Activated CD8-positive, alpha-beta memory T cell treated with anti-CD3 and anti-CD28 coated beads, Interleukin-2, amount 50 U/mL, for 4 hours (primary cell): Measurements from ENCODE around the gene APOBEC3G.

Source experiments
- DNase-seq: peaks from one replicate; pipeline ENCODE4 v3.0.0-alpha.2; 2020

The APOBEC3G gene

DNA sequence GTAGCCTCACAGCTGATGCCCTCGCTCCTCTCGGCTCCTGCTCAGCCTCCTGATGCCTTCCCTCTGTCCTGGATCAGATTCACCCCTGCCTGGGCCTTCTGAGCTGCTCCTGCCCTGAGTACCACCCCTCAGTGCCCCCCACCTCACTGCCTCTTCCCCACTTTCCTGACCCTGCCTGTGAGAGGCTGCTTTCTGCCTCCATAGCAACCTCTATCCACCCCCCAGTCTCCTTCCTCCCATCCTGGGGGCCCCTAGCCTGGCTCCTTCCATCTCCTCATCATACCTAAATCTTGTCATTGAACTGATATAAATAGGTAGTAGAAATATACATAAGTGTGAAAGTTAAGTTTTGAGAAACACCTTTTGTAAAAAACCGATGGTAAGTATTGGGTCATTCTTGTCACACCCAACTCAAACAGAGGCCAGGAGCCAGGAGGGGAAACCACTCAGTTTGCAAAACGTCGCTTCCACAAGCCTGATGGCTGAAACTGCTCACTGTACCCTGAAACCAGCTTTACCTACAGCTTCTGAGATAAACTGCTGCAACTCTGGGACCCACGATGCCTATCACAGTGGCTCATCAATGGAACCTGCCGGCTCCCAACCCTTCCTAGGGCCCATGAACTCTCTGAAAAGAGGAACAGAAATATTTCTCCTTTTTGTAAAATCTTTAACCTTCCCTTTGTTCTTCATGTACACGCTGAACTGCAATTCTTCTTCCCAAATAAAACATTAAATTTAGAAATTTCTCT is 15.2 kb downstream of the APOBEC3G start:
- no peak for DNase-seq

DNA sequence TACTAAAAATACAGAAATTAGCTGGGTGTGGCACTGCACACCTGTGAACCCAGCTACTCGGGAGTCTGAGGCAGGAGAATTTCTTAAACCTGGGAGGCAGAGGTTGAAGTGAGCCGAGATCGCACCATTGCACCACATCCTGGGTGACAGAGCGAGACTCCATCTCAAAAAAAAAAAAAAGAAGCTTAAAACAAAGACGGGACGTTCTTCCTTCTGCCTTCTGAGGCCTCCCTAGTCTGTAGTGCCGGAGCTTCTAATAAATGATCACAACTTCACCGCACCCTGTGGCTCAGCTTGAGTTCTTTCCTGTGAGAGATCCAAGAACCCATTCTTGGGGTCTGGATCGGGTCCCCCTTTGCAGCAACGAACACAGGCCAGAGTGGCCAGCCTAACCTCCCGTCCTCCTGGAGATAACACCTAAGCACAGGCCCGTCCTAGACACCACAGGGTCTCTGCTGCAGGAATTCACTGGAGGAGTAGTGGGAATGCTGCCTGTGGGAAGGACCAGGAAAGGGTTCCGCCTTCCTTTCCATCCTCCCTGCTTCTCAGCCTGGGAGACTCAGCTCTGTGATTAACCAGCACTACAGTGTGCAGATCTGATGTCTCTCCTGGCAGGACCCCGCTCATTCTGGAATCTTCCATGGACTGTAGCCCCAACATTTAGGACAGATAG is 17.8 kb downstream of the APOBEC3G start:
- DNase-seq, result no peak

DNA sequence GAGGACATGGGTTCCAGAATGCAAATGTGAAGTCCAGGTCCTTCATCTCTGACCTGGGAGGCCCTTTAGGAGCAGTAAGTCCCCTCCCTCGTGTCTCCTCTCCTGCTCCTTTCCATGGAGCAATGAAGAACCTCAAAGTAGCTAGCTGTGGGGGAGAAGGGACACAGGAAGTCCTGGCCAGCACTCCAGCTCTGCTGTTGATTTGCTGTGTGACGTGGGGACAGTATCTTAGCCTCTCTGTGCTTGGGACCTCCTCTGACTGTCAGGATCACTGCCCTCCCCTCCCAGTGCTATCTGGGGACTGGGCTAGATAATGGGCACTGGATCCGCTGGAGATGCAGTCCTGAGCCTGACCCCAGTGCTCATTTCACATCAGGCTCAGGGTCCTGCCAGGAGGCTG is 18.9 kb downstream of the APOBEC3G start:
- DNase-seq, result no peak

DNA sequence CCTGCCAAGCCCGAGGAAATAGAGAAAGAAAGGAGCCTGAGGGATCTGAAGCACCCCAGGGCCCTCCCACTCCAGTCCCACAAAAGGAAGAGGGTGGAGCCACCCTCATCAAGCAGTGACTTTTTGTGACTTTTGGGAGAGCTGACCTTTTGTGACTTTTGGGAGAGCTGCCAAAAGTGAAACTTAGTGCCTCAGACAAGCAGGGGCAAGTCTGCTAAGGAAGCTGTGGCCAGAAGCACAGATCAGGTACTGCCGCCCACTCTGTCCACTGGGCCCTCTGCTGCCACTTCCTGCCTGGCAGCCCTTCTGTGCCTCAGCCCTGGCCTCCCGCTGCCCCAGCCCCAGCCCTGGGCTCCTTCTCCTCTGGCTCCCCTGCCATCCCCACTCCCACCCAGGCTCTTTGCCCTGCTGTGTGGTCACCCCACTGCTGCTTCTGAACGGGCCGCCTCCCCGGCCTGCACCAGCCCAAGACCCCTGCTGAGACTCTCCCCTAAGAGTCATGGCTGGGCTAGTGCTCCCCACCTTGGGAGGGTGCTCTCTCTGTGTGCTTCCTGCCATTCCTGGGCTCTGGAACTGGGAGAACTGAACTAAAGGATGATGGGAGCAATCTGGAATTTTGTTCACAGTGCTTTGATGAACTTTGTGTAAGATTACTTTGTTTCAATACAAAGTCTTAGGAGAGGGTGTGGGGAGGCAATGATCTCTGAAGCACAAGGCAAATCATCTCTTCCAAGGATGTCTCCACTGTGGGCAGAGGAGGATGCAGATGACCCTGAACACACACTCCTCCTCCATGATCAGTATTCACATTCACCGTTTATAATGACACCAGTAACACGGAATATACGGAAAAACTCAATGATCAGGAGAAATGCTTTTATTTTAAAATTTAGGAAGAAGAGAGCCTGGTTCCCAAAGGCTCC is 20.3 kb downstream of the APOBEC3G start, which contains the start of gene APOBEC3H:
TSS of gene APOBEC3H (plus strand) at position 147 of the 923 bp plus-strand sequence. CDS start 3,035 bp downstream, outside the sequence.
- DNase-seq, result peak; percentile 48

DNA sequence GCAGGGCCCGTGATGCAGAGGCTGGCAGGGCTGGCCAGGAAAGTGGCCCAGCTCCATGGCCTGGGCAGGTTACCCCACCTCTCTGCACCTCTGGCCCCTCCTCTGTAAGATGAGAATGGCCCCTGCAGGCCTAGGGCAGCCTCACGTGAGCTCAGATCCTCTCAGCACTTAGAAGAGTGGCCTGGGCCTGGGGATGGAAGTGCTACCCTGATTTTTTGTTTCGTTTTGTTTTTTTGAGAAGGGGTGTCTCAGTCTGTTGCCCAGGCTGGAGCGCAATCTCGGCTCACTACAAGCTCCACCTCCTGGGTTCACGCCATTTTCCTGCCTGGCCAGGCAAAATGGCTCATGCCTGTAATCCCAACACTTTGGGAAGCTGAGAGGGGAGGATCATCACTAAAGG is 21.0 kb downstream of the APOBEC3G start:
- DNase-seq, result no peak

DNA sequence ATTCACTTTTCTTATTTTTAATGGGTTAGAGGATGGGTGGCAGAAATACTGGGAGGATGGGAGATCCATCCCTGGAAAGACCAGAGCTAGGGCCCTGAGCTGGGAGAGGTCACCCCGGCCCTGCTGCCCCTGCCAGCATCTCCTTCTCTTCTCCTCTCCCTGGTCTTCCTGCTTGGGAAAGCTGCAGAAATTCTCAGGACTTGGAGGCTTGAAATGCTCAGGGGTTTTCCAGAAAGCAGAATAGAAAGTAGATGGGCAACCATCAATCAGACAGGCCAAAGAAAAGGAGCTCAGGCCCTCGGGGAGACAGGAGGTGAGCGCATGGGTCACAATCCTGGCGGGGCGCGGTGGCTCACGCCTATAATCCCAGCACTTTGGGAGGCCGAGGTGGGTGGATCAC is 21.5 kb downstream of the APOBEC3G start:
- no peak for DNase-seq

DNA sequence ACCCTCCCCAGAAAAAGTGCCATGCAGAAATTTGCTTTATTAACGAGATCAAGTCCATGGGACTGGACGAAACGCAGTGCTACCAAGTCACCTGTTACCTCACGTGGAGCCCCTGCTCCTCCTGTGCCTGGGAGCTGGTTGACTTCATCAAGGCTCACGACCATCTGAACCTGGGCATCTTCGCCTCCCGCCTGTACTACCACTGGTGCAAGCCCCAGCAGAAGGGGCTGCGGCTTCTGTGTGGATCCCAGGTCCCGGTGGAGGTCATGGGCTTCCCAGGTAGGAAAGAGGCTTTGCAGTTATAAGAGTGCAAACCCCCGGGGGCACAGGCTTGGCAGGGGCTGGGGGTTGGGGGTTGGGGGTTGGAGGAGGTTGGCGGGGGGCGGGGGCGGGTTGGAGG is 24.2 kb downstream of the APOBEC3G start:
- DNase-seq, result no peak

DNA sequence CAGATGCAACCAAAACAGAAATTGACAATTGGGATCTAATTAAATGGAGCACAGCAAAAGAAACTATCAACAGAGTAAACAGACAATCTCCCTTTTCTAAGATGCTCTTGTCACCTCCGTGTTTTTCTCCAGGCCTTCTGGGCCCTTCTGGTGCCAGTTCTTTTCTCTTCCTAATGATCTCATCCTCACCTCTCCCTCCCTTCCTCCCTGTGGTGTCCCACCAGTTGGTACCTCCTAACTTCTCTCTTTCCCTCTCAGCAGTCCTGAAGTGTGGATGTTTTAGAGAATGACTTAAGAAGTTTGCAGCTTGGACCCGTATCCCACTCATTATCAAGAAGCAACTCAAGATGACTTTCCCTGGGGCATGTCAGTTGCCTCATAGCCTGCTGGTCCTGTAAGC is 26.4 kb downstream of the APOBEC3G start:
- DNase-seq, result no peak

DNA sequence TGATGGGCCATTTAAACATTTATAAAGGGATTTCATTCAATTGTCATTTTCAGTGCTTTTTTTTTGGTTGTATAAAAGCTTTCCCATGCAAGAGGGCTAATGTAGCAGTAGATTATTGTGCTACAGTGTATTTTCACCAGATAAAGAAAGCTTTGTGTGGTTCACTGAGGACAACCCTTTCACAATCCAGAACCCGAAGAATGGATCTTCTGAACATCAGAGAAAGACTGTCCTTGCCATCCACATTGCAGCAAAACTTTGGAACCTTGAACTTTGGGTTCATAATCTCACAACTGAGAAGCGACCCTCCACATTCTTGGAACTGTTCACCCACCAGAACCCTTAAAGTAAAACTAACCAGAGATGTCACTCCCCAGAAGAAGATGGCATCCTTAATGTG is 29.3 kb downstream of the APOBEC3G start:
- no peak for DNase-seq

DNA sequence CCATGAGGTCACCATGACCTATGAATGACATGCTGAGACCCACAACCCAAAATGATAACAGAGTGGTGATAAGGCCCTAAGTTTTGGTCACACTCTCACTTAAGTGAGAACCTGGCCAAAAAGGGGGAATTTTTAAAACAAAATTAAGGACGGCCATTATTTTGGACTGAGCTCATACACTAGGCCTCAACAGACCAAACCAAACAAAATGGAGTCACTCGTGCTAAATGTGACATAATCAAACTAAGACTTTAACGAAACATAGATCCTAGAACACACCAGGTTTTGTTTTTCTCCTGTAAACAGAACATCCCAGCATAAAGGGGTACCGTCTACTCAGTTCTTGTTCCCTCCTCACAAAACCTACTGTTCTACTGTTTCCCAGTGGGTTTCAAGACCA is 31.4 kb downstream of the APOBEC3G start:
- no peak for DNase-seq

DNA sequence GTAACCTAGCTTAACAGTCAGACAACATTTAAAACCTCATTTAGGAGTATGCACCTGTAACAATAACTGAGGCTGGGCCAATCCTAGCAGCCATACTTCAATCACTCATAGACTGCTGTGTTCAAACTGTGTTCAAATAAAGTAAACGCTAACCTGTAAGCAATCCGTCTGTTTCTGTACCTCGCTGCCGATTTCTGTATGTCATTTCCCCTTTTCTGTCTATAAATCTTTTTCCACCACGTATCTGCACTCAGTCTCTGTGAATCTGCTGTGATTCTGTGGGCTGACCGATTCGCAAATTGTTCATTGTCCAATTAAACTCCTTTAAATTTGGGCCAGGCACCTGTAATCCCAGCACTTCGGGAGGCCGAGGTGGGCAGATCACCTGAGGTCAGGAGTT is 32.3 kb downstream of the APOBEC3G start:
- no peak for DNase-seq

DNA sequence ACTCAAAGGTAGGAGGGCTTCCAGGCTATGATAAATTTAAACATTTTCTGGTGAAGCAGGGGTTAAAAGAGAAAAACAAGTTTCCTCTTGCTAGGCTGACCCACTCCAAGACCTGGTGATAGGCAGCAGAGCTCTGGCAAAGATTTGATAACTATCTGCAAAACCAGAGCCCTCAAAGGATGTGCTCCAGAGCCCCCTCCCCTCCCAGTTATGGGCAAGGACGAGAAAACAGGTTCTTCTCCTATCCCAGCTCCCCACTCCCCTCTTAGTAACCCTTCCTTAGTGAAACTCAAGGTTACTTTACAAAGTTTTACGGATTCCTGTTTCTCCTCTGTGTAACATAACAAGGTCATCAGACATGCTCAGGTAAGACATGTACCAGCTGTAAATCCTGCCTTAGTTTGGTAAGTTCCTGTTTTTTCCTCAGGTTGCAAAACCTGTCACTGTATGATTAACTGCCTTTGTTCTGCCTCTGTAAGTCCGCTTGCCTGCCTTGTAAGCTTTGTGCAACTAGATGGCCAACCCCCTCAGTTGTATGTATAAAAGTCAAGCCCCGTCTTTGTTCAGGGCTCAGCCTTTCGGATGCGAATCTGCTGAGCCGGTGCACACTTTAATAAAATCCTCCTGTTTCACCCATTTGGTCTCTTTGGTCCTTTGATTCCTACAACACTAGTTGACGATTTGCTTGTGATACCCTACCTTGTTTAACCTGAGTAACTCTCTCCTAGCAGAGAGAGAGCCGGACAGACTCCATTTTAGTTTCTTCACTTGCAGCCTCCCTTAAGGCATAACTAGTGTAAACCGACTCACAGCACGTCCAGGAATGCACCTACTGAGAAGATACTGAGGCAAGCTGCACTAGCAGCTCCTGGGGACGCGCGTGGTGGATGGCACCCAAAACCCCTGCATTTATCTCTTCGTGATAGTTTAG is 33.8 kb downstream of the APOBEC3G start:
- no peak for DNase-seq

DNA sequence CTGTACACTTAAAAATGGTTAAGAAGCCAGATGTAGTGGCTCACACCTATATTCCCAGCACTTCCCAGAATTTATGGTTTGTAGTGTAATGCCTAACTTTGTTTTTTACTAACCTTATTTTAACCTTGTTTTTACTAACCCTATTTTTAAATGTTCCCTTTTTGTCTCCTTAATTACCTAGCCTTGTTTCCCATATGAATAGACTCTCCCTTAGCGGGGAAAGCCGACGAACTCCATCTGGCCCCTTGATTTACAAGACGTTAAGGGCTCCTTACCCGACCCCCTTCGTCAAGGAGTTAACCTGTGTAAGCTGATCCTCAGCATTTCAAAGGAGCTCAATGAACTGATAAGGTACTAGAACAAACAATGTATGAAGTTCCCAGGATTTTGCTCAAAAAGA is 37.0 kb downstream of the APOBEC3G start:
- no peak for DNase-seq

DNA sequence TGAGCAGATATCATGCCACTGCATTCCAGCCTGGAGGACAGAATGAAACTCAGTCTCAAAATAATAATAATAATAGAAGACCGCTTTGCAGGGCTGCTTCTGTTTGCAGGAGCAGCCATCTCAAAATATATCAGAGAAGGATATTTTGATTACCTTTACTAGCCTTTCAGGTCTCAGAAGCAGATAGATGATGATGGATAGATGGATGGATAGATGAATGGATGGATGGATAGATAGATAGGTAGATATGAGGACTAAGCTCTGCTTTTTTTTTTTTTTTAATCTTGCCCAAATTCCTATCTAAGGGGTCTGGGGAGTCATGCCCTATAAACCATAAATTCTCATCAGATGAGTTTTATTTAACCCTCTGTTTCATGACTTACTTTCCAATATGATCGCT is 38.5 kb downstream of the APOBEC3G start:
- DNase-seq, result no peak

DNA sequence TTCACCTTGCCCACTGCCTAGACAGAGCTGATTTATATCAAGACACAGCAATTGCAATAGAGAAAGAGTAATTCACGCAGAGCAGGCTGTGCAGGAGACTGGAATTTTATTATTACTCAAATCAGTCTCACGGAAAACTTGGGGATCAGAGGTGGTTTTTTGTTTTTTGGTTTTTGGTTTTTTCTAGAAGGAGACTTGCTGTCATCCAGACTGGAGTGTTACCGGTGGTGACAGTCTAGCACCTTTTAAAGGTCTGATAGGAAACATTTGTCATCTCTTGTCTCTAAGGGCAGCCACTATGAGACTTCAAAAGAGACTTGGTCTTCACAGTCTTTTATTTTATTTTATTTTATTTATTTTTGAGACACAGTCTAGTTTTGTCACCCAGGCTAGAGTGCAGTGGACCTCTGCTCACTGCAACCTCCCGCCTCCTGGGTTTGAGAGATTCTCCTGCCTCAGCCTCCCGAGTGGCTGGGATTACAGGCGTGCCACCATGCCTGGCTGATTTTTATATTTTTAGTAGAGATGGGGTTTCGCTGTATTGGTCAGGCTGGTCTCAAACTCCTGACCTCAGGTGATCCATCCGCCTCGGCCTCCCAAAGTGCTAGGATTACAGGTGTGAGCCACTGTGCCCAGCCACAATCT is 39.0 kb downstream of the APOBEC3G start:
- DNase-seq, result no peak

DNA sequence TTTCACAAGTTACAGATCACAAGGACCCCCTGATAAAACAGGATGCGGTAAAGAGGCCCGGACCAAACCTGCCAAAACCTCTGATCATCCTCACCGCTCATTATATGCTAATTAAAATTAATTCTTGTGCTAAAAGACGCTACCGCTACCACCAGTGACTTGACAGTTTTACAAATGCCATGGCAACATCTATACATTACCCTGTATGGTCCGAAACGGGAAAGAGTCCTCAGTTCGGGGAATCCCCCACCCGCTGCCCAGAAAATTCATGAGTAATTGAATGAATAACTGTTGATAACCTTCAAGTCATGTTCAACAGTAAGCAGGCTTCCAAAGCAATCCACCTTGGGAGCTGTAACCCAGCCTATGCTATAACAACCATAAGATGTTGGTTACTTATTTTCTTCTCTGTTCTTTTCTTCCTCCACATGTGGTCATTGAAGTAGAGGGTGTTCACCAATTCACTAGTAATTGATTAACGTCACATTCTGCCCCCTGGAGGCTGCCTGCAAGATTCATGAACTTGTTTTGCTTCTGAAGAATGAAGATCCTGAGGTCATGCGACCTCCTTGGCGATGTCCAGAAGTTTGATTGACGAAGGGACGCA is 40.6 kb downstream of the APOBEC3G start:
- DNase-seq, result peak; percentile 75

DNA sequence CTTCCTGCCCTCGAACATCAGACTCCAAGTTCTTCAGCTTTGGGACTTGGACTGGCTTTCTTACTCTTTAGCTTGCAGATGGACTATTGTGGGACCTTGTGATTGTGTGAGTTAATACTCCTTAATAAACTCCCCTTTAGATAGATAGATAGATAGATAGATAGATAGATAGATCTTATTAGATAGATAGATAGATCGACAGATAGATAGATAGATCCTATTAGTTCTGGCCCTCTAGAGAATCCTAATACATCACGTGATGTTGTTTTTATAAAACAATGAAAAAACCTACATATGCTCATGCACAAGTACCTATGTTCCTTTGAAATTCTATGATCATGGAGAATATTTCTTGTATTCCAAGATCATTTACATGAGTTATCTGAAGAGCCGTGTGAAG is 43.9 kb downstream of the APOBEC3G start:
- DNase-seq, result no peak

DNA sequence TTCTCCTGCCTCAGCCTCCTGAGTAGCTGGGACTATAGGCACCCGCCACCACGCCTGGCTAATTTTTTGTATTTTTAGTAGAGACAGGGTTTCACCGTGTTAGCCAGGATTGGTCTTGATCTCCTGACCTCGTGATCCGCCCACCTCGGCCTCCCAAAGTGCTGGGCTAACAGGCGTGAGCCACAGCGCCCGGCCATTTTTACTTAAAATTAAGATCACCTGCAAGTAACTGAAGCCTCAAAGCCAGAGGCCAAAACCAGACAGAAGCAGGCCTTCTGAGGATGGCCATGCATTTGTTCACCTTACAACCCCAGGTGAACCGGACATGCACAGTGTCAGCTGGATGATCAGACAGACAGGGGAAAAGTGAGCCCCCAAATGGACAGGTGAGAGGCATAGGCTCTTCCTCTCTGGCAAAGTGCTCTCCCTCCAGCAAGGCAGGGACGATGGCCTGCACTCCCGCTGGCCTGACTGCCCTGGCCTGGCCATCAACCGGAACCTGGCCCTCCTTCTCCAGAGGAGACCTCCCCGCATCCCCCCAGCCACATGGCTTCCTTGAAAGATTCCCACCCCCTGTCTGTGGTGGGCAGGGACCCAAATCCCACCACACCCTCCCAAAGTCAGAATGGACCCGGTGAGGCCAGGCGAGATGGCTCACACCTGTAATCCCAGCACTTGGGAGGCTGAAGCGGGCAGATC is 45.8 kb downstream of the APOBEC3G start:
- no peak for DNase-seq

DNA sequence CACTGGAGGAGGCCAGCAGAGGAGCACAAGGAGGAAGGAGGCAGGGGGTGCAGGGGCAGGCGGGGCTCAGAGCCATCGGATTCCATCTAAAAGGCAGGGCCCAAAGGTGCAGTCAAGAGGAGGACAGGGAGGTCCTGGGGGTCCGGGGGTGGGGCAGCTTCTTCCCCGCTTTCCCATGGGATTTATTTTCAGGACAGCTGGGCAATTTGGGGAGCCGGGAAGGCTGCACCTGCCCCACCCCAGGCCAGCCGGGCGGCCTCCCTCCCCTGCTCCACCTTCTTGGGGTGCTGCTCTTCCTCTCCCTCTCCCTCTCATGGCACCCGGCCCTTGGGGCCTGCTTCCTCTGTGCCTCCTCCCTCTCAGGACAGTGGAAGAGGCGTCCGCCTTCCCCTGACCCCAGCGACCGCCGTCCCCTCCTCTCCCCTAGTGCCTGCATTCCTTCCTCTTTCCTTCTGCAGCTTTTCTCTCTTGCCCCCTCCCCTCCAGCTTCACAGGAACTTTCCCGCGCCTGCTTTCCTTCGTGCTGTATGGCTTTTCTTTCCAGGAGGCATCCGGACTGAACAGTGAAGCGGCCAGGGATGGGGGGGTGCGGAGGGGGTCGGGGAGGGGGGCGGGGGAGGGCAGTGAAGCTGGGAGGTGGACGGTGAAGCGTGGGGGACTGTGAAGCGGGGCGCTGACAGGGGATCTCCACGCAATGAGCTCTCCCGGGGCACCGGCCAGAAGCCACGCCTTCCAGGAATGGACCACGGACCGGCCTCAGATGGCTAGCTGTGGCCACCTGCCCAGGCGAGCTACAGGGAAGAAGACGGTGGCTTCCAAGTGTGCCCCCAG is 46.9 kb downstream of the APOBEC3G start:
- DNase-seq, result no peak

DNA sequence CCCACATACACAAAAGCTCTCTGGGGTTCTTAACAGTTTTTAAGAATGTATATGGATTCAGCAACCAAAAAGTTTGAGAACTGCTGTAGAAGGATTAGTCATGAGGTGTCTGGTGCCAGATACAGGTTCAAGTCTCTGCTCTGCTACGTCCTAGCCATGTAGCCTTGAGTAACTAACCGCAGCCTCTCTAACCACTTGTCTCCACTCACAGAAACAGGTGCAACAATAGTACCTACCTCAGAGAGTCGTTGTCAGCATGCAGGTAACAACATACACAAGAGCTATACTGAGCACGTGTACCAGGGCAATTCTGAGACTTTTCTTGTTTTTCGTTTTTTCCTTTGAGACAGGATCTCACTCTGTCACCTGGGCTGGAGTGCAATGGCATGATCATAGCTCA is 48.5 kb downstream of the APOBEC3G start:
- no peak for DNase-seq
